IgD-negative memory B cell (primary cell): ENCODE results near the gene RNF146. TPM values are rescaled to one million over a fixed set of nuclear protein-coding genes. Genes with fewer than 3 reads are reported as not detected.

Source experiments
- H3K27ac Mint-ChIP-seq, 3 donors: one replicate each; pipeline ENCODE4 v1.8.0; 2020 to 2022; ENCODE audit warnings: mild to moderate bottlenecking in 3 of 3, mixed read lengths in 3 of 3, moderate library complexity in 1 of 3
- H3K27me3 Mint-ChIP-seq: one replicate; pipeline ENCODE4 v1.8.0; 2021; ENCODE audit warnings: mixed read lengths
- H3K36me3 Mint-ChIP-seq: one replicate; pipeline ENCODE4 v1.8.0; 2020; ENCODE audit warnings: mild to moderate bottlenecking, mixed read lengths
- H3K4me1 Mint-ChIP-seq, 3 donors: one replicate each; pipeline ENCODE4 v1.8.0; 2020 to 2022; ENCODE audit warnings: mixed read lengths in 3 of 3, mild to moderate bottlenecking in 1 of 3
- H3K4me3 Mint-ChIP-seq, 4 donors: one replicate each; pipeline ENCODE4 v1.8.0; 2020 to 2022; ENCODE audit warnings: mild to moderate bottlenecking in 4 of 4, mixed read lengths in 4 of 4, moderate library complexity in 3 of 4
- H3K9me3 Mint-ChIP-seq, 3 donors: one replicate each; pipeline ENCODE4 v1.8.0; 2020 to 2021; ENCODE audit warnings: mixed read lengths in 3 of 3, mild to moderate bottlenecking in 1 of 3
- polyA plus RNA-seq: library from polyadenylated mRNA; unstranded; fragments of 300-500 nt; fragmentation: Illumina TruSeq; gene quantifications from one replicate; pipeline ENCODE4 v1.2.3, GENCODE V29; 2021

Gene RNF146
- polyA plus RNA-seq, 1 donor from 2014 or later, result 16.4 TPM

- H3K27ac Mint-ChIP-seq, result peak overlapping the region; percentile 88 to 100 (median 94)
- H3K36me3 Mint-ChIP-seq, result no peaks in the 10 kb centered on the region
- peaks cover 0 to 2% (median 0%) of the 10 kb centered on the region in 3 donors for H3K9me3 Mint-ChIP-seq
- H3K4me3 Mint-ChIP-seq, result peak overlapping the region; percentile 96 to 100 (median 96)
- H3K4me1 Mint-ChIP-seq, result peaks cover 32 to 36% (median 35%) of the 10 kb centered on the region in 3 donors
- H3K27me3 Mint-ChIP-seq, result peaks cover 2% of the 10 kb centered on the region
Measured at GRCh38 chr6:127267646-127268625, 1.3 kb downstream of the RNF146 start.

- no peak overlapping the region for H3K4me3 Mint-ChIP-seq
Measured at GRCh38 chr6:127272576-127272975, 5.9 kb downstream of the RNF146 start.

GRCh38 chr6:127273499-127273898 lies 6.8 kb downstream of the RNF146 start:
- H3K36me3 Mint-ChIP-seq, result no peaks in the 10 kb centered on the region
- peaks cover 22 to 26% (median 24%) of the 10 kb centered on the region in 3 donors for H3K4me1 Mint-ChIP-seq
- H3K27me3 Mint-ChIP-seq, result no peaks in the 10 kb centered on the region
- no peak overlapping the region for H3K4me3 Mint-ChIP-seq
- no peaks in the 10 kb centered on the region for H3K9me3 Mint-ChIP-seq
- H3K27ac Mint-ChIP-seq, result no peak overlapping the region

More at GRCh38 chr6:127272576-127272975, 5.9 kb downstream of the RNF146 start:
- no peaks in the 10 kb centered on the region for H3K27me3 Mint-ChIP-seq
- no peaks in the 10 kb centered on the region for H3K9me3 Mint-ChIP-seq
- no peak overlapping the region for H3K27ac Mint-ChIP-seq
- no peaks in the 10 kb centered on the region for H3K36me3 Mint-ChIP-seq
- peaks cover 31 to 35% (median 31%) of the 10 kb centered on the region in 3 donors for H3K4me1 Mint-ChIP-seq

DNA sequence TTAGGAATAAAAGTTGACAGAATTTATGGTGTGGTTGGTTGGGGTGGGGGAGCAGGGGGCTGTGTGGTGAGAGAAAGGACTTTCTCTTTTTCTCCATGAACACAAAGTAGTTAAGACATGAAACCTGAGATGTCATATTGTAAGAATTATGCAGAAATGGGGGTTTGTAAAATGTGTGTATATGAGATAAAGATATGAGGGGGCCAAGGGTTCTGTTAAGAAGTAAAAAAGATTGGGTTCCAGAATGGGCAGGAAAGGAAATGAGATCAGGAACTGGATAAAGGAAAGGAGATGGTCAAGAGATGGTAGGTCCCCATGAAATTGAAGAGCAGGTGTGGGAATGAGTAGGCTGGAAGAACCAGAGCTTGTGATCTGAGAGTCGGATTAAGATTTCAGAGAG lies 9.7 kb downstream of the RNF146 start:
- Mint-ChIP-seq H3K9me3 (no peaks in the 10 kb centered on the region), H3K36me3 (peaks cover under 1% of the 10 kb centered on the region), H3K27me3 (no peaks in the 10 kb centered on the region), H3K27ac (no peak overlapping the region), H3K4me3 (no peak overlapping the region), H3K4me1 (peaks cover 22 to 27% (median 24%) of the 10 kb centered on the region in 3 donors)

DNA sequence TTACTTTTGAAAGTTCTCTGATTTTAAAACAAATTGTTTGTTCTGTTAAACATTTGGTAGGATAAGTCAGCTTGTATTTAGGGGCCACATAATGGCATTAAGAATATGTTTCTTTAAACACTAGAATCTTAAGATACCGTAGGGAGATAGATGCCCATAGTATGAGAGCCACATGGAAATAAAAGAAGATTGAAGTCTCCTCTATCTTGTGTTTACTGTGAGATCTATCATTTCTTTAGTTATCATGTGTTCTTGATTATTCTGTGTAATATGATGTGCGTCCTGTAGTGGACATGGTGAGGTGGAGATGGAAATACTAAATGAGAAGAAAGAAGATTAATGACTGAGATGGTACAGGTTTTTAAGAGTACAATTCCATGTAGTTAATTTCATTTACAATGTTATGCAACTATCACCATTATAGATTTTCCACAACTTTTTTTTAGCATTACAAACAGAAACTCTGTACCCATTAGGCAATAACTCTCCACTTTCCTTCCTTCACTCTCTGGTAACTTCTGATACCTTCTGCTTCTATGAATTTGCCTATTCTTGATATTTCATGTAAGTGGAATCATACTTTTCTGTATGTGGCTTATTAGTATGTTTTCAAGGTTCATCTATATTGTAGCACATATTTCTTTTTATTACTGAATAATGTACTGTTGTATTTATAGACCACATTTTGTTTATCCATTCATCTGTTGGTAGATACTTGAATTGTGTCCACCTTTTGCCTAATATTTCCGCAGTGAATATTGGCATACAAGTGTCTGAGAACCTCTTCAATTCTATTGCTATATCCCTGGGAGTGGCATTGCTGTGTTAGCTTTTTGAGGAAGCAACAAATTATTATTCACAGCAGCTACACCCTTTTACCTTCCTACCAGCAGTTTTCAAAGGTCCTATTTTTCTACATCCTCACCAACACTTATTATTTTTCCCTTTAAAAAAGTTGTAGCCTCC lies 11.5 kb downstream of the RNF146 start:
- H3K4me3 Mint-ChIP-seq, result no peak overlapping the region
- peaks cover 18 to 22% (median 18%) of the 10 kb centered on the region in 3 donors for H3K4me1 Mint-ChIP-seq
- no peaks in the 10 kb centered on the region for H3K27me3 Mint-ChIP-seq
- H3K27ac Mint-ChIP-seq, result peak overlapping the region in 1 of 3 donors; percentile 43
- peaks cover 8% of the 10 kb centered on the region for H3K36me3 Mint-ChIP-seq
- H3K9me3 Mint-ChIP-seq, result no peaks in the 10 kb centered on the region

DNA sequence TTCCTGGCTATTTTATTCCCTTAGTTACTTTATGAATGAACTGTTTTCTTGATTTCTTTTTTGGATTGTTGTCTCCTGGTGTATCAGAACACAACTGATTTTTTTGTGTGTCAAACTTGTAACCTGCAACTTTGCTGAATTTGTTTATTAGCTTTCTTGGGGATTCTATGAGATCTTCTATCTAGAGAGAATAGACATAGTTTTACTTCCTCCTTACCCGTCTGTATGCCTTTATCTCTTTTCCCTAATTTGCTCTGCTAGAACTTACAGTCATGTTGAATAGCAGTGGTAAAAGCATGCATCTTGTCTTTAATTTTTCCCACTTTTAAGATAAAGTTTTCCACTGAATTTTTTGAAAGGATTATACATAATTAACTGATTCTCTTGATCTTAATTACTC lies 13.2 kb downstream of the RNF146 start:
- H3K27ac Mint-ChIP-seq, result no peak overlapping the region
- H3K9me3 Mint-ChIP-seq, result no peaks in the 10 kb centered on the region
- no peaks in the 10 kb centered on the region for H3K27me3 Mint-ChIP-seq
- peak overlapping the region in 1 of 4 donors; percentile 39 for H3K4me3 Mint-ChIP-seq
- H3K36me3 Mint-ChIP-seq, result peaks cover 8% of the 10 kb centered on the region
- peaks cover 14 to 21% (median 18%) of the 10 kb centered on the region in 3 donors for H3K4me1 Mint-ChIP-seq

DNA sequence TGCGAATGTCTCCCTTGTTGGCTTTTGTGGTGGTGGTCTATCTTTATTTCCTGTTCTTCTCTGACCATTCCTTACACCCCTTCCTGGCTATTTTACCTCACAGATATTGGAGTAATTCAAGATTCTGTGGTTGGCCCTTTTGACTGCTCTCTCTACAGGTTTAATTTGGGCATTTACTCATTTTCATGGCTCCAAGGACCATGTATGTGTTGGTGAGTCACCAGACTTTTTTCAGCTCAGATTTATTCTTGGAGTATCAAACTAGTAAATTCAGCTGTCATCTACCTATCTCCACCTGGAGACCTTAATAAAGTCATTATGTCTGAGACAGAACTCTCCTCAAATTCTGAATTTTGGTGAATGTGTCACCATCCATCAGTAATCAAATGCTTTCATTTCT lies 15.5 kb downstream of the RNF146 start:
- Mint-ChIP-seq H3K36me3 (peaks cover 11% of the 10 kb centered on the region), H3K27me3 (no peaks in the 10 kb centered on the region), H3K4me1 (peaks cover 14 to 20% (median 17%) of the 10 kb centered on the region in 3 donors), H3K4me3 (no peak overlapping the region), H3K9me3 (no peaks in the 10 kb centered on the region), H3K27ac (no peak overlapping the region)

GRCh38 chr6:127288705-127289104 lies 22.0 kb downstream of the RNF146 start:
- Mint-ChIP-seq H3K27ac (peak overlapping the region in 1 of 3 donors; percentile 31), H3K9me3 (no peaks in the 10 kb centered on the region), H3K27me3 (no peaks in the 10 kb centered on the region), H3K36me3 (peaks cover 3% of the 10 kb centered on the region), H3K4me3 (peak overlapping the region in 1 of 4 donors; percentile 4), H3K4me1 (peaks cover 19 to 24% (median 23%) of the 10 kb centered on the region in 3 donors)

DNA sequence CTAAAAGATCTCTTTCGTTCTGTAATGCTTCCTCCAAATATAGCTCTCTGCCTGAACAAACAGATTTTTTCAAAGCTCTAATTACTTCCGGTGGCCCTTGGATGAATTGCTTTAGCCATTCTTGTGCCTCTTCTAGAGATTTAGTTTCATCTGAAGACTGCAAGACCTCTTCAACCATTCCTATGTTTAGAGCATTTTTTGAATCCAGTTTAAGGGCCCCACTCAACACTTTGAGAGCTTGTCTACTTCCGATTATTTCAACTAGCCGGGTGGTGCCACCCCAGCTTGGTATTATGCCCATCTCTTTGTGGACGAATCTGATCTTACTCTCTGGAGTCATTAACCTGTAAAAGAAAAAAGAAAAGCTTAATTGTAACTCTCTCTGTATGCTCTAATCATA lies 23.3 kb downstream of the RNF146 start:
- no peaks in the 10 kb centered on the region for H3K27me3 Mint-ChIP-seq
- H3K36me3 Mint-ChIP-seq, result peaks cover 3% of the 10 kb centered on the region
- no peak overlapping the region for H3K4me3 Mint-ChIP-seq
- no peaks in the 10 kb centered on the region for H3K9me3 Mint-ChIP-seq
- H3K4me1 Mint-ChIP-seq, result peaks cover 15 to 27% (median 23%) of the 10 kb centered on the region in 3 donors
- H3K27ac Mint-ChIP-seq, result peak overlapping the region in 2 of 3 donors; percentile 67 to 86

DNA sequence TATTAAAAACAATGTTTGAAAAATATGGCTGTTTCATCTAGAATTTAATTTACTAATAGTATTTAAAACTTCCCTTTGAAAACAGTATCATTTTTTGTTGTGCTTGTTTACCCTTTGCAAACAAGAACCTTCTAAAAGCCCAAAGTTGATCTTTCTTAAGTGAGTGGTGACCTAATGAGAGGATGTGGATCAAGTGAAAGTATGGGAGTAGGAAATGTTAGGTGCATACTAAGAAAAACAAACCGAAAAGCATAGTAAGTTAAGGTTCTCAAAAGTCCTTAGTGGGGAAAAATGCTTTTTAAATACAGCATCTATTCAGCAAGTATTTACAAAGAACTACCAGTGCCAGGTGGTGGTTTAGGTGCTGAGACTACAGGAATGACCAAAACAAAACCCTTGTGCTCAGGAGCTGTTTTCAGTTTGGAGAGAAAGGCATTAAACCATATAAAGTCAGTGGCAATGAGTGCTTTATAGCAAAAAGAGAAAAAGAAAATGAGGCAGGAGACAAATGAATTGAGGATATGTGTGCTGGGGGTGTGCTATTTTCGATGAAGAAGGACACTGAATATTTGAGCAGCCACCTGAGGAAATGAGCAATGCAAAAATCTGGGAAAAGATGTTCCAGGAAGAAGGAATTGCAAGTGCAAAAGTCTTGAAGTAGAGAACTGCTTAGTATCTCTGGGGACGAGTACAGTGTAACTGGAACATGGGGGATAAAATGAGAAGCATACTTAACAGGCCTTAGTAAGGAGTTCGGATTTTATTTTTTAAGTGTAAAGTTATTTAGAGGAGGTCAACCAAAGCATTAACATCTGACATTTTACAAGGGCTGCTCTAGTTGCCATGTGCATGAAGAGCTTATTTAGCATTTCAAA lies 24.0 kb downstream of the RNF146 start:
- H3K36me3 Mint-ChIP-seq, result peaks cover 3% of the 10 kb centered on the region
- peak overlapping the region; percentile 67 to 86 (median 85) for H3K27ac Mint-ChIP-seq
- H3K4me1 Mint-ChIP-seq, result peaks cover 15 to 25% (median 23%) of the 10 kb centered on the region in 3 donors
- H3K9me3 Mint-ChIP-seq, result no peaks in the 10 kb centered on the region
- H3K4me3 Mint-ChIP-seq, result peak overlapping the region in 3 of 4 donors; percentile 8 to 76 (median 40)
- H3K27me3 Mint-ChIP-seq, result no peaks in the 10 kb centered on the region

GRCh38 chr6:127291495-127291894 lies 24.8 kb downstream of the RNF146 start:
- Mint-ChIP-seq H3K4me3 (peak overlapping the region; percentile 8 to 76 (median 33)), H3K27me3 (no peaks in the 10 kb centered on the region), H3K27ac (peak overlapping the region; percentile 67 to 86 (median 85)), H3K4me1 (peaks cover 15 to 25% (median 23%) of the 10 kb centered on the region in 3 donors), H3K36me3 (no peaks in the 10 kb centered on the region), H3K9me3 (no peaks in the 10 kb centered on the region)

GRCh38 chr6:127297502-127298070 lies 30.9 kb downstream of the RNF146 start:
- no peaks in the 10 kb centered on the region for H3K9me3 Mint-ChIP-seq
- no peak overlapping the region for H3K4me3 Mint-ChIP-seq
- no peaks in the 10 kb centered on the region for H3K36me3 Mint-ChIP-seq
- H3K27me3 Mint-ChIP-seq, result no peaks in the 10 kb centered on the region
- peaks cover 8 to 14% (median 8%) of the 10 kb centered on the region in 3 donors for H3K4me1 Mint-ChIP-seq
- H3K27ac Mint-ChIP-seq, result no peak overlapping the region

GRCh38 chr6:127298475-127298874 lies 31.8 kb downstream of the RNF146 start:
- H3K27ac Mint-ChIP-seq, result no peak overlapping the region

More at GRCh38 chr6:127298475-127298874, 31.8 kb downstream of the RNF146 start:
- Mint-ChIP-seq H3K4me1 (peaks cover 5 to 14% (median 12%) of the 10 kb centered on the region in 3 donors), H3K9me3 (no peaks in the 10 kb centered on the region), H3K36me3 (no peaks in the 10 kb centered on the region), H3K4me3 (no peak overlapping the region), H3K27me3 (no peaks in the 10 kb centered on the region)
